ENCODE measurements around the gene DPF1. TPM values are rescaled to one million over a fixed set of nuclear protein-coding genes. Genes with fewer than 3 reads are reported as not detected.
"Not testable (repeated sequence)": the region's sequence is repeated elsewhere in the genome, so short reads cannot be mapped to it uniquely, and the experiment has no call there.

The DPF1 gene
- total RNA-seq, 2 donors from 2014 or later: 3.3 to 4.5 TPM

GRCh38 chr19:38263689-38264485 lies 39.9 kb upstream of the DPF1 start:
- no peaks in the 10 kb centered on the region for H3K9me3 Mint-ChIP-seq
- Histone ChIP-seq H3K4me3 (ENCODE audit: low read length) (peak overlapping the region; percentile 98), H3K27me3 (ENCODE audit: control insufficient read depth, insufficient read depth, low read length, poor library complexity, severe bottlenecking) (no peaks in the 10 kb centered on the region), H3K36me3 (ENCODE audit: control insufficient read depth, insufficient read depth, low read length) (no peaks in the 10 kb centered on the region), H3K4me1 (ENCODE audit: control insufficient read depth, insufficient read depth, low read length) (peaks cover 4% of the 10 kb centered on the region), H3K9me3 (ENCODE audit: control insufficient read depth, low read length) (no peaks in the 10 kb centered on the region), H3K9ac (ENCODE audit: extremely low read depth, low read length, poor library complexity, severe bottlenecking) (peak overlapping the region; percentile 96), H3K27ac (ENCODE audit: low read depth, low read length) (no peak overlapping the region)
- peaks cover 47% of the 10 kb centered on the region for H3K4me1 Mint-ChIP-seq
- peaks cover 2% of the 10 kb centered on the region for H3K27me3 Mint-ChIP-seq (ENCODE audit: insufficient read depth)
- WGBS, 2 experiments (ENCODE audit: insufficient coverage in 1 of 2, insufficient read length in 1 of 2): 11 to 44% methylated on average over 9 to 34 of the region's 34 CpGs
- H3K36me3 Mint-ChIP-seq (ENCODE audit: low read depth): no peaks in the 10 kb centered on the region
- H3K4me3 Mint-ChIP-seq: peak overlapping the region; percentile 99
- DNase-seq: peak; percentile 98
- H3K27ac Mint-ChIP-seq: peak overlapping the region; percentile 98
- TF ChIP-seq CTCF (conservative IDR thresholded peaks at IDR 0.05): no peak

GRCh38 chr19:38262585-38263268 lies 38.7 kb upstream of the DPF1 start:
- Mint-ChIP-seq H3K4me1 (peaks cover 35% of the 10 kb centered on the region), H3K27me3 (ENCODE audit: insufficient read depth) (peaks cover 2% of the 10 kb centered on the region), H3K9me3 (no peaks in the 10 kb centered on the region), H3K36me3 (ENCODE audit: low read depth) (no peaks in the 10 kb centered on the region), H3K4me3 (no peak overlapping the region), H3K27ac (peak overlapping the region; percentile 77)
- Histone ChIP-seq H3K4me1 (ENCODE audit: control insufficient read depth, insufficient read depth, low read length) (peaks cover 4% of the 10 kb centered on the region), H3K9ac (ENCODE audit: extremely low read depth, low read length, poor library complexity, severe bottlenecking) (peak overlapping the region; percentile 27), H3K4me3 (ENCODE audit: low read length) (no peak overlapping the region), H3K36me3 (ENCODE audit: control insufficient read depth, insufficient read depth, low read length) (no peaks in the 10 kb centered on the region), H3K27ac (ENCODE audit: low read depth, low read length) (no peak overlapping the region), H3K9me3 (ENCODE audit: control insufficient read depth, low read length) (no peaks in the 10 kb centered on the region), H3K27me3 (ENCODE audit: control insufficient read depth, insufficient read depth, low read length, poor library complexity, severe bottlenecking) (no peaks in the 10 kb centered on the region)
- no peak for DNase-seq
- TF ChIP-seq CTCF (conservative IDR thresholded peaks at IDR 0.05): no peak
- WGBS, 2 experiments (ENCODE audit: insufficient coverage in 1 of 2, insufficient read length in 1 of 2): 83 to 90% methylated on average over 4 to 7 of the region's 7 CpGs

GRCh38 chr19:38261942-38262341 lies 37.9 kb upstream of the DPF1 start:
- not testable (repeated sequence) for H3K4me3 ChIP-seq (ENCODE audit: low read length); H3K36me3 Mint-ChIP-seq (ENCODE audit: low read depth); H3K9ac ChIP-seq (ENCODE audit: extremely low read depth, low read length, poor library complexity, severe bottlenecking); H3K27me3 Mint-ChIP-seq (ENCODE audit: insufficient read depth); H3K4me1 ChIP-seq (ENCODE audit: control insufficient read depth, insufficient read depth, low read length); H3K36me3 ChIP-seq (ENCODE audit: control insufficient read depth, insufficient read depth, low read length); H3K4me3 Mint-ChIP-seq; H3K27me3 ChIP-seq (ENCODE audit: control insufficient read depth, insufficient read depth, low read length, poor library complexity, severe bottlenecking); H3K27ac ChIP-seq (ENCODE audit: low read depth, low read length); H3K27ac Mint-ChIP-seq; H3K9me3 Mint-ChIP-seq; H3K9me3 ChIP-seq (ENCODE audit: control insufficient read depth, low read length)
- WGBS, 2 experiments (ENCODE audit: insufficient coverage in 1 of 2, insufficient read length in 1 of 2): 94 to 96% methylated on average over 6 to 12 of the region's 12 CpGs
- peaks cover 27% of the 10 kb centered on the region for H3K4me1 Mint-ChIP-seq
- peak; percentile 66 for DNase-seq

All from endodermal cell (in vitro differentiated cells).